Neural crest cell (in vitro differentiated cells): ENCODE data around the gene MARK2. TPM values are rescaled to one million over a fixed set of nuclear protein-coding genes. Genes with fewer than 3 reads are reported as not detected.

Experiments used
- DNase-seq: peaks from one replicate; pipeline ENCODE4 v3.0.0; 2021; ENCODE audit warnings: low read depth, mixed read lengths, low spot score
- H3K27ac Mint-ChIP-seq: one replicate; pipeline ENCODE4 v1.8.0; 2021; ENCODE audit warnings: mild to moderate bottlenecking, mixed read lengths; ENCODE audit not compliant: unreplicated experiment
- H3K27me3 Mint-ChIP-seq: 2 replicates; pipeline ENCODE4 v1.8.0; 2021; ENCODE audit warnings: low read depth, mild to moderate bottlenecking, mixed read lengths
- H3K36me3 Mint-ChIP-seq: 2 replicates; pipeline ENCODE4 v1.8.0; 2021; ENCODE audit warnings: low read depth, mild to moderate bottlenecking, mixed read lengths
- H3K4me1 Mint-ChIP-seq: 2 replicates; pipeline ENCODE4 v1.8.0; 2021; ENCODE audit warnings: mixed read lengths
- H3K4me3 Mint-ChIP-seq: one replicate; pipeline ENCODE4 v1.8.0; 2021; ENCODE audit warnings: mild to moderate bottlenecking, mixed read lengths
- H3K9me3 Mint-ChIP-seq: 2 replicates; pipeline ENCODE4 v1.8.0; 2021; ENCODE audit warnings: mixed read lengths
- CTCF ChIP-seq: fragments of 200-600 bp; sonication (generic); conservative IDR thresholded peaks from 2 replicates; pipeline ENCODE4 v1.5.0; 2021; ENCODE audit warnings: antibody characterized with exemption, mild to moderate bottlenecking
- total RNA-seq: library from RNA; stranded (reverse); gene quantifications from 2 replicates; pipeline ENCODE4 v1.2.1, GENCODE V29; 2021

Gene MARK2
- total RNA-seq, 1 donor from 2014 or later, result 42.4 TPM

- peaks cover 10% of the 10 kb centered on the region for H3K27me3 Mint-ChIP-seq
- TF ChIP-seq CTCF, result no peak
- H3K36me3 Mint-ChIP-seq, result peaks cover 11% of the 10 kb centered on the region
- peaks cover 39% of the 10 kb centered on the region for H3K4me1 Mint-ChIP-seq
- DNase-seq, result no peak
- no peak overlapping the region for H3K27ac Mint-ChIP-seq
- H3K9me3 Mint-ChIP-seq, result no peaks in the 10 kb centered on the region
- H3K4me3 Mint-ChIP-seq, result peak overlapping the region; percentile 62
Measured at GRCh38 chr11:63907808-63908530, 69.1 kb downstream of the MARK2 start.

GRCh38 chr11:63908631-63909401 lies 69.9 kb downstream of the MARK2 start:
- Mint-ChIP-seq H3K27ac (peak overlapping the region; percentile 93), H3K27me3 (peaks cover 10% of the 10 kb centered on the region), H3K4me3 (peak overlapping the region; percentile 78), H3K9me3 (no peaks in the 10 kb centered on the region), H3K36me3 (peaks cover 7% of the 10 kb centered on the region), H3K4me1 (peaks cover 39% of the 10 kb centered on the region)
- no peak for DNase-seq
- TF ChIP-seq CTCF, result no peak

- peak; percentile 58 for DNase-seq
- Mint-ChIP-seq H3K27me3 (peaks cover 10% of the 10 kb centered on the region), H3K27ac (peak overlapping the region; percentile 57), H3K36me3 (peaks cover 7% of the 10 kb centered on the region), H3K9me3 (no peaks in the 10 kb centered on the region), H3K4me3 (peak overlapping the region; percentile 72), H3K4me1 (peaks cover 39% of the 10 kb centered on the region)
- TF ChIP-seq CTCF, result no peak
Measured at GRCh38 chr11:63909591-63910506, 70.9 kb downstream of the MARK2 start.

GRCh38 chr11:63910675-63911074 lies 71.8 kb downstream of the MARK2 start:
- Mint-ChIP-seq H3K4me3 (peak overlapping the region; percentile 59), H3K27ac (no peak overlapping the region), H3K4me1 (peaks cover 43% of the 10 kb centered on the region), H3K27me3 (peaks cover 10% of the 10 kb centered on the region), H3K9me3 (no peaks in the 10 kb centered on the region), H3K36me3 (peaks cover 5% of the 10 kb centered on the region)
- no peak for TF ChIP-seq CTCF
- no peak for DNase-seq

GRCh38 chr11:63911440-63911839 lies 72.5 kb downstream of the MARK2 start:
- H3K9me3 Mint-ChIP-seq, result no peaks in the 10 kb centered on the region
- TF ChIP-seq CTCF, result no peak
- no peak overlapping the region for H3K27ac Mint-ChIP-seq
- peaks cover 5% of the 10 kb centered on the region for H3K36me3 Mint-ChIP-seq
- H3K27me3 Mint-ChIP-seq, result peaks cover 10% of the 10 kb centered on the region
- peak overlapping the region; percentile 92 for H3K4me3 Mint-ChIP-seq
- DNase-seq, result peak; percentile 53
- peaks cover 43% of the 10 kb centered on the region for H3K4me1 Mint-ChIP-seq
